ENCODE results near the gene NHSL2. TPM values are rescaled to one million over a fixed set of nuclear protein-coding genes. Genes with fewer than 3 reads are reported as not detected.

The NHSL2 gene
- total RNA-seq, 1 experiment from 2014 or later, result 0.36 TPM

DNA sequence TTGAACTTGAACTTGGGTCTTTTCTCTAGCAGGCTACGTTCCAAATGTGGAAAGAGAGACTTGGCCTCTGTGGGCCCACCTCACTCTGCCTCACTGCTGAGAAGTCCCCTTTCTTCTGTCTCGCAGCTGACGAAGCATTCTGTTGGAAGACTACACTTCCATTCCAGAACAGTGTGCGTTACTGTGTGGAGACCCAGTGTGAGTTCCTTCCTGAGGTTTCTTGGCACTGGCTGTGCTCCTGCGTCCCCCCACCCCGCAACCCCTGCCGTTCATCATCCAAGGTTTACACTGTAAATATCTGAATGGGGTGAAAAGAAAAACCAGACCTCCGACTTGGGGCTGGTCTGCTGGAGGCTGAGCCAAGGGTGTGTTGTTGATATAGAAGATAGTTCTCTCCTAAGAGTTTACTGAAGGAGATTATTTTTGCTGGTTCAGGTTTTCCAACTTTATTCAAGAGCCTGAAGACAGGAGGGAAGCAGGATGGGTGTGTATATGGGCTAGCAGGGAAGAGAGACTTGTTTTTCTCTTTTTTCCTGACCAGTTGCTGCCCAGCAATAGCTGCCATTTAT, 34.7 kb downstream of the NHSL2 start:
- intact Hi-C loops (cut with micrococcal nuclease; ENCODE audit: unreplicated experiment), result no loop called here
- BruUV-seq (replicated peaks), result no TSS peak
- Histone ChIP-seq H3K9me3 (ENCODE audit: control insufficient read depth, insufficient read depth, low read depth, low read length) (no peaks in the 10 kb centered on the region), H3K36me3 (ENCODE audit: control insufficient read depth, insufficient read depth, low read length) (no peaks in the 10 kb centered on the region), H3K27me3 (ENCODE audit: control insufficient read depth, insufficient read depth, low read length) (no peaks in the 10 kb centered on the region), H3K4me1 (ENCODE audit: control insufficient read depth, insufficient read depth, low read length) (no peaks in the 10 kb centered on the region), H3K27ac (ENCODE audit: low read length) (no peak overlapping the region), H3K4me3 (ENCODE audit: low read depth in 2 of 2, low read length in 2 of 2) (no peak overlapping the region)
- no peak for DNase-seq (ENCODE audit: low read depth, low spot score)
- TF ChIP-seq, protein P1, sequence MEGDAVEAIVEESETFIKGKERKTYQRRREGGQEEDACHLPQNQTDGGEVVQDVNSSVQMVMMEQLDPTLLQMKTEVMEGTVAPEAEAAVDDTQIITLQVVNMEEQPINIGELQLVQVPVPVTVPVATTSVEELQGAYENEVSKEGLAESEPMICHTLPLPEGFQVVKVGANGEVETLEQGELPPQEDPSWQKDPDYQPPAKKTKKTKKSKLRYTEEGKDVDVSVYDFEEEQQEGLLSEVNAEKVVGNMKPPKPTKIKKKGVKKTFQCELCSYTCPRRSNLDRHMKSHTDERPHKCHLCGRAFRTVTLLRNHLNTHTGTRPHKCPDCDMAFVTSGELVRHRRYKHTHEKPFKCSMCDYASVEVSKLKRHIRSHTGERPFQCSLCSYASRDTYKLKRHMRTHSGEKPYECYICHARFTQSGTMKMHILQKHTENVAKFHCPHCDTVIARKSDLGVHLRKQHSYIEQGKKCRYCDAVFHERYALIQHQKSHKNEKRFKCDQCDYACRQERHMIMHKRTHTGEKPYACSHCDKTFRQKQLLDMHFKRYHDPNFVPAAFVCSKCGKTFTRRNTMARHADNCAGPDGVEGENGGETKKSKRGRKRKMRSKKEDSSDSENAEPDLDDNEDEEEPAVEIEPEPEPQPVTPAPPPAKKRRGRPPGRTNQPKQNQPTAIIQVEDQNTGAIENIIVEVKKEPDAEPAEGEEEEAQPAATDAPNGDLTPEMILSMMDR (IDR thresholded peaks at IDR 0.05), result no peak
- TF ChIP-seq, protein P2, sequence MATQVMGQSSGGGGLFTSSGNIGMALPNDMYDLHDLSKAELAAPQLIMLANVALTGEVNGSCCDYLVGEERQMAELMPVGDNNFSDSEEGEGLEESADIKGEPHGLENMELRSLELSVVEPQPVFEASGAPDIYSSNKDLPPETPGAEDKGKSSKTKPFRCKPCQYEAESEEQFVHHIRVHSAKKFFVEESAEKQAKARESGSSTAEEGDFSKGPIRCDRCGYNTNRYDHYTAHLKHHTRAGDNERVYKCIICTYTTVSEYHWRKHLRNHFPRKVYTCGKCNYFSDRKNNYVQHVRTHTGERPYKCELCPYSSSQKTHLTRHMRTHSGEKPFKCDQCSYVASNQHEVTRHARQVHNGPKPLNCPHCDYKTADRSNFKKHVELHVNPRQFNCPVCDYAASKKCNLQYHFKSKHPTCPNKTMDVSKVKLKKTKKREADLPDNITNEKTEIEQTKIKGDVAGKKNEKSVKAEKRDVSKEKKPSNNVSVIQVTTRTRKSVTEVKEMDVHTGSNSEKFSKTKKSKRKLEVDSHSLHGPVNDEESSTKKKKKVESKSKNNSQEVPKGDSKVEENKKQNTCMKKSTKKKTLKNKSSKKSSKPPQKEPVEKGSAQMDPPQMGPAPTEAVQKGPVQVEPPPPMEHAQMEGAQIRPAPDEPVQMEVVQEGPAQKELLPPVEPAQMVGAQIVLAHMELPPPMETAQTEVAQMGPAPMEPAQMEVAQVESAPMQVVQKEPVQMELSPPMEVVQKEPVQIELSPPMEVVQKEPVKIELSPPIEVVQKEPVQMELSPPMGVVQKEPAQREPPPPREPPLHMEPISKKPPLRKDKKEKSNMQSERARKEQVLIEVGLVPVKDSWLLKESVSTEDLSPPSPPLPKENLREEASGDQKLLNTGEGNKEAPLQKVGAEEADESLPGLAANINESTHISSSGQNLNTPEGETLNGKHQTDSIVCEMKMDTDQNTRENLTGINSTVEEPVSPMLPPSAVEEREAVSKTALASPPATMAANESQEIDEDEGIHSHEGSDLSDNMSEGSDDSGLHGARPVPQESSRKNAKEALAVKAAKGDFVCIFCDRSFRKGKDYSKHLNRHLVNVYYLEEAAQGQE (IDR thresholded peaks at IDR 0.05; ENCODE audit: insufficient read depth in 1 of 2, low read depth in 2 of 2, low read length in 1 of 2), result no peak
- no peak for TF ChIP-seq POLR2AphosphoS5 (IDR thresholded peaks at IDR 0.05; ENCODE audit: low read depth, low read length)
- no peak for TF ChIP-seq TCF7L2 (IDR thresholded peaks at IDR 0.05; ENCODE audit: low read depth, low read length)
- no peak for TF ChIP-seq SIN3A (IDR thresholded peaks at IDR 0.05; ENCODE audit: borderline replicate concordance, insufficient read depth, low read depth, low read length)
- no peak for ATAC-seq
- in situ Hi-C loops (cut with HindIII; ENCODE audit: low pct_unique_long_range_greater_than_20kb, low sequenced_read_pairs), result no loop called here
- POLR2A ChIA-PET, result no interaction called here
- CTCF ChIA-PET, result interaction anchor here (0.7 kb wide), 1 partner anchor 32 kb away, joined by 3 read pairs; no protein-coding TSS in a partner anchor

DNA sequence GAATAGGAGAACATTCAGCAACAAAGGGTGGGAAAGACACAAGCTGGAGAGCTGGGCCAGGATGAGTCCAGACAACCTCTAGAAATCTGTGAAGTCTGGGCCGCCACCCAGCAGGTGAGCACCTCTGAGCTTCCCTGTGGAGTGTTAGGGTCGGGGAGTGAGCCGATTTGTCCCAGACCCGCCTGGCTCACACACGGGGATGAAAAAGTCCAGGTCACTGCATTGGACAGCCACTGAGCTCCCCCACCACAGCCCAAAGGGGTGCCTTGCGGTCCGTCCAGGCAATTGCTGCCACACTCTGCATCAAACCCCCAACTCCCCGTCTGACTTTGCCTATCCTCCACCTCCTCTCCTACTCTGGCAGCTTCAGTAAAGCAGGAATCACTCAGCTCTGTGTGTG, 38.7 kb downstream of the NHSL2 start:
- H3K4me3 ChIP-seq (ENCODE audit: low read depth in 2 of 2, low read length in 2 of 2), result no peak overlapping the region
- in situ Hi-C loops (cut with HindIII; ENCODE audit: low pct_unique_long_range_greater_than_20kb, low sequenced_read_pairs), result no loop called here
- no peak overlapping the region for H3K27ac ChIP-seq (ENCODE audit: low read length)
- no peak for DNase-seq (ENCODE audit: low read depth, low spot score)
- no peaks in the 10 kb centered on the region for H3K4me1 ChIP-seq (ENCODE audit: control insufficient read depth, insufficient read depth, low read length)
- no peaks in the 10 kb centered on the region for H3K9me3 ChIP-seq (ENCODE audit: control insufficient read depth, insufficient read depth, low read depth, low read length)
- H3K36me3 ChIP-seq (ENCODE audit: control insufficient read depth, insufficient read depth, low read length), result no peaks in the 10 kb centered on the region
- POLR2A ChIA-PET, result interaction anchor here (0.6 kb wide), 1 partner anchor 1793 kb away, joined by 3 read pairs; no protein-coding TSS in a partner anchor
- no TSS peak for BruUV-seq (replicated peaks)
- H3K27me3 ChIP-seq (ENCODE audit: control insufficient read depth, insufficient read depth, low read length), result no peaks in the 10 kb centered on the region
- intact Hi-C loops (cut with micrococcal nuclease; ENCODE audit: unreplicated experiment), result no loop called here
- CTCF ChIA-PET, result no interaction called here
- TF ChIP-seq, protein P2 (IDR thresholded peaks at IDR 0.05; ENCODE audit: insufficient read depth in 1 of 2, low read depth in 2 of 2, low read length in 1 of 2), result no peak
- TF ChIP-seq SIN3A (IDR thresholded peaks at IDR 0.05; ENCODE audit: borderline replicate concordance, insufficient read depth, low read depth, low read length), result no peak
- TF ChIP-seq, protein P1 (IDR thresholded peaks at IDR 0.05), result no peak
- ATAC-seq, result no peak

All from Panc1 (cell line).